GOT3 (cell line): ENCODE data around the gene PLCH1.

Experiments used
- DNase-seq: peaks from one replicate; lab custom pipeline; 2025; ENCODE audit warnings: mixed read lengths; lab: John Stamatoyannopoulos, UW

The PLCH1 gene

DNA sequence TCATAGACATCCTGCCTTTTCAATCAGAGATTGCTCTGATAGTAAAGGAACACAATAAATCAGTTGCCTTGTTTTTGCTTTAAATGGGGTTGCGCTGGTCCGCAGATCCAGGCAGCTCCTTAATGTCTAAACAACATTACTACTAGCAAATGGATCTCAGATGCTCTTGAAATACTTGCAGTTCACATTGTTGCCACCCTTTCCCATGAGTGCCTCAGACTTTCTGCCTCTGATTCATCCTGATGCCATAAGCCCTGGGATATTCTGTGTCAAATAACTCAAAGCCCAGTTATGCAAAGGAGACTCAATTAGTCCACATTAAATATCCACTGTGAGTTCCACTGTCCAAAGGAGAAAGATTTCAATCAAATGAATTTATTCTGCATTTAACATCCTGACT is 196.7 kb downstream of the PLCH1 start:
- no peak for DNase-seq

- no peak for DNase-seq
Observed at GRCh38 chr3:155535098-155535497, 209.8 kb downstream of the PLCH1 start.

- DNase-seq, result no peak
Observed at GRCh38 chr3:155528579-155528978, 216.3 kb downstream of the PLCH1 start.

DNA sequence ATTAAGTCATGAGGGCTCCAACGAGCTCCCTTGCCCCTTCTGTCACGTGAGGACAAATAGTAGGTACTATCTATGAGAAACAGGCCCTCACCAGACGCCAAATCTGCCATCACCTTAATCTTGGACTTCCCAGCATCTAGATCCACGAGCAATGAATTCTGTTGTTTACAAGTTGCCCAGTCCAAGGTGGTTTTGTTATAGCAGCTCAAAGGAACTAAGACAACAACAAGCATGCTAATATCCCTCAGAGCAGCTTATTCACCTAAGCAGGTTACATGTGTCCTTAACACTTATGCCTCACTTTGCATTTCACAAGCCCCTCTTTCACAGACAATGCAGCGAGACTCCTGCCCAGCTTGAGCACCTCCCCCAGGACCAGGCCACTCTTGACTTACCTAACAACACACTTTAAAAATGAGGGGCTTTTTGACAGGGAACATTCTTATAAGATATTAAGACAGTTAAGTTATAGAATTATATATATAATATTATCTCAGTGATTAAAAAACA is 219.5 kb downstream of the PLCH1 start:
- no peak for DNase-seq

GRCh38 chr3:155520463-155520862 is 224.4 kb downstream of the PLCH1 start:
- DNase-seq, result no peak

GRCh38 chr3:155519078-155519477 is 225.8 kb downstream of the PLCH1 start:
- no peak for DNase-seq

DNA sequence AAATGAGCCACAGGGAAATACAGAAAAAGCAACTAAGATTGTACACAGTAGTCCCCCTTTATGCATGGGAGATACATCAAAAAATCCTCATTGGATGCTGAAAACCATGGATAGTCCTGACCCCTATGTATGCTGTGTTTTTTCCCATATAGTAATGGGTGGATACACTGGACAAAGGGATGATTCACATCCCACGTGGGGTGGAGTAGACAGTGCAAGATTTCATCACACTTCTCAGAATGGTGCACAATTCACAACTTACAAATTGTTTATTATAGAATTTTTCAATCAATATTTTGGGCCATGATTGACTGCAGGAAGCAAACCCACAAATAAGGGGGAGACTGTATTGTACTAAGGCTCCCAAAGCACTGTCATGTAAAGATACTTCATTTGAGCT is 227.0 kb downstream of the PLCH1 start:
- no peak for DNase-seq

DNA sequence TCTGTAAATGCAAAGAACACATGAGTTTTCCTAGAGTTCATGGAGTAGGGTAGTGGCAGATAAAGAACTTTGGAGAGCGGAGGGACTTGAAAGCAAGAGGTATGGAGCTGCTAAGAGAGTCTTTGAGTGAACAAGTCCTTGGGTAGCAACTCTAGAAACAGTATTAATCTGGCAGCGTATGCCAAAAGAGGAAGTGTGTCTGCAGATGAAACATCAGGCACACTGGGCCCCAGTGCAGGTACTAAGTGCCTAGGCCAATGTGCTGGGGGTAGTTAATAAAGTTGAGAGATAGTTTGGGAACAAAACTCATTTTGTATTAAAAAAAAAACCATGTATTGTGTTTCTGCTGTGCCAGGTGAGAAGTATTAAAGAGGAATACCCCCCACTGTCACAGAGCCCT is 228.4 kb downstream of the PLCH1 start:
- no peak for DNase-seq

- no peak for DNase-seq
Observed at GRCh38 chr3:155512867-155513261, 232.0 kb downstream of the PLCH1 start.

GRCh38 chr3:155512175-155512866 is 232.6 kb downstream of the PLCH1 start:
- DNase-seq, result no peak

GRCh38 chr3:155504682-155505081 is 240.2 kb downstream of the PLCH1 start:
- no peak for DNase-seq

DNA sequence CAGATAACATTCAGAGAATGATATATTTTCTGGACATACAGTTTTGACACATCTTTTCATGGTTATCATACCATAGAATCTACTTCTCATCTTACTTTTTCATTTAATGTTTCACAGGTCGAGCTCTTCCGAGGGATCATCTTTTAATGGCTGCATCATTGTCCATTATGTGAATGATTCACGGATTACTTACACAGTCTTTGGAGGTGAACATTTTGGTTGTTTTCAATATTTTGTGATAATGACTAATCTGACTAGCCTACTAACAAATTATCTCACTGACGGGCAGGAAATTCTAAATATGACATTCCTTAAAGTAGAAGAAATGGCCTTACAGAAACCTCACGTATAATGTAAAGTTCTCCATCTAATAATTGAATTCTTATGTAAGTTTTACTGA is 242.2 kb downstream of the PLCH1 start:
- DNase-seq, result no peak

DNA sequence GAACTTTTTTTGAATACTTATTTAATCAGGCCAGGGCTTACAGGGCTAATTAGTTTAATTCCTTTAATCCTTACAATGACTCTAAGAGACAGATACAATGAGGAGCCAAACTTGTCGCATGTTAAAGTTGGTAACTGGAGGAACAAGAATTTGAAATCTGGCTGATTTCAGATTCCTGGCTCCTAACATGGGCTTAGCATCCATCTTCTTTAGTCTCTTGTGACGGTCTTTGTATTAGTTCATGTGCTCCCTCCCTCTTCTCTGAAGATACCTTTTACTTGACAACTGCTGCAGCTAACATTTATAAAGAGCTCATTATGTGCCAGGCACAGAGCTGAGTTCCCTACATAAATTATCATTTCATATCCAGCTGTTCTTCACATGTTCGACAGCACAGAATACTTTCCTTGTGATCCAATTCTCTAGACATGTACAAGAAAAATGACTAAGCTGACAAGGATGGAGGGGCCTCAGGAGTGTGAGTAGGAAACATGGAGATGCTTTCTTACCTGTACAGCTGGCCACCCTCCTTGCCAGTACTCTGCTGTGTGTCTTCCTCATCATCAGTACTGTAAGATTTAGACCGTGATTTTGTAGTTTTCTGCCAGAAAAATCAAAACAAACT is 244.6 kb downstream of the PLCH1 start:
- no peak for DNase-seq

DNA sequence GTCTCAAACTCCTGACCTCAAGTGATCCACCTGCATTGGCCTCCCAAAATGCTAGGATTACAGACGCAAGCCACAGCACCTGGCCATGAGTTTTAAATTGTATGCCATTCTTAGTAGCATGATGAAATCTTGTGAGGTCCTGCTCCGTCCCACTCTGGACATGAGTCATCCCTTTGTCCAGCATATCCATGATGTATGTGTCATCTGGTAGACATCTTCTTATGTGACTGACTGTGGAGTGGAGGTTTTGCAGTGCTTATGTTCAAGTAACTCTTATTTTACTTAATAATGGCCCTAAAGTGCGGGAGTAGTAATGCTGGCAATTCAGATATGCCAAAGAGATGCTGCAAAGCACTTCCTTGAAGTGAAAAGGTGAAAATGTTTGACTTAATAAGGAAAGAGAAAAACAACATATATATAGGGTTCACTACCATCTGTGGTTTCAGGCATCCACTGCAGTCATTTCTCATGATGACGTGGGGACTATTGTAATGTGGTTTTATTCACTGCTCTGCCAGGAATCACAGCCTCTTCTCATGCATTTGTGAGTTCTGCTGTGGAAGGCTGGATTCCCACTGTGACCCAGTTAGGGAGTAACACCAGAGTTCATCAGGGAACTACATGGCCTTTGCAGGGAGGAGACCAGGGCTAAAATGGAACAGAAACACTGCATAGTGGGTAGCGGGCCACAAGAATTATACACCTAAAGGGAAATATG is 246.8 kb downstream of the PLCH1 start:
- no peak for DNase-seq

DNA sequence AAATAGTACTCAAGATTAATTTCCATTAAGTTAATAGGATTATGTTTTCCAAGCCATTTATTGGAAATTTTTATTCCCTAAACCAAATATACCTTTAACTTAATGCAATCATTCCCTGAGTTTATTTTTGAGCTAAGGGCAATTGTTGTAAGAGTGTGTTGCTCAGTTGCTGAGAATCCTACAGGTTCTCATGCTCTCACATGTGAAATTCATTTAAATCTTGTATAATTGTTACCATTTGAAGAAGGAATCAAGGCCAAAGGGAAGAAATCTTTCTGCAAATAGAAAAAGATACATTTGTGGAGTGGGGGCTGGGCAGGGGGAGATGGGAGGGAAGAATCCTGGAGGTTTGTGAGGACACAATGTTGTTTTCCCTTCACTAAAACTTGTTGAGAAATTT is 248.7 kb downstream of the PLCH1 start:
- no peak for DNase-seq

DNA sequence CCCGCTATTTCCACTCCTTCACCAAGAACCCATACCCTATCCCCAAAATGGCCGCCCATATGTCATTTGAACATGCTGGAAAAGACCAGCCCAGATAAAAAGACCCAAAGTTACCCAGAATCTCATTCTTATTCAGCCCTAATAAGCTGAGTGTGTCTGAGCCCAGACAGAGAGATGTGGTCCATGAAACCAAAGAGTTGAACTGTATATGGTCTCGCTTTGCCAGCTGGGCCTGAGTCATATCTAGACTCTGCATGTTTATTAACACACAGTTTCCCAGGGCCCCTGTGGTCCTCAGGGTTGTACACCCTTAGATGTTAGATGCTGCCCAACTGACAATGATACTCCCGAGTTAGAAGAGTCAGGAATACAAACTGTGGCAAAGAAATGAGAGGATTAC is 249.5 kb downstream of the PLCH1 start:
- no peak for DNase-seq

DNA sequence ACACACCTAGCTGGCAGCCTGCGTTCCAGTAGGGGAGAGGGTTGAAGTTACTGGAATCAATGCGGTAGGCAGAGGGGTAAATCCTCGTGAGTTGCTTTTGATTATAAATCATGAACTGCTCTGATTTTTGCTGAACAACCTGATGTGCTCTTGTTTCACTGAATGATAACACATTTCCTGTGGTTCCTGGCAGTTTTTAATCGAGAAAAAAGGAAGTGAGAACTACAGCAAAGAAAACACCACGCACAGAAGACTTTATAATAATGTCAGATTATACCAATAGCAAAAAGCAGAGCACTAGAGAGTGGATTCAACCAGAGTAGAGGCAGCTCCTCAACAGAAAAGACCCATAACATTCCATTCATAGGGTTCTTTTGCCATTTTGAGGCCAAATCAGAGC is 250.5 kb downstream of the PLCH1 start:
- DNase-seq, result no peak

DNA sequence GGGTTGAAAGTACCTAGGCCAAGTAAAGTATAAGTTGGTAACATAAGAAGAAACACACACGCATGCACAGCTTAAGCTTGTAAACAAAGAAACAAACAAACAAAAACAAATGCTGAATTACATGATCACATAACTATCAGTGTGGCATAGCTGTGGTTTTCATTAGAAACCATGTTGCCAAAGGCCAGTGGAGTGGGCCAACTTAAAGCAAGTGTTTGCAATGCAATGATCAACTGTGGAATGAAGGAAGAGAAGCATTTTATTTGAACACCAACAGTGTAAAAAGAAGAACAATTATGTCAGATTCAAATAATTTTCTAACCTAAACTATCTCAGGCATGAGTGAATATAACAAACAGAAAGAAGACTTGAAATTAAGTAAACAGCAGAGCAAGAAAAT is 252.0 kb downstream of the PLCH1 start:
- no peak for DNase-seq

GRCh38 chr3:155491696-155492095 is 253.2 kb downstream of the PLCH1 start:
- DNase-seq, result no peak

- no peak for DNase-seq
Observed at GRCh38 chr3:155488671-155489070, 256.2 kb downstream of the PLCH1 start.

DNA sequence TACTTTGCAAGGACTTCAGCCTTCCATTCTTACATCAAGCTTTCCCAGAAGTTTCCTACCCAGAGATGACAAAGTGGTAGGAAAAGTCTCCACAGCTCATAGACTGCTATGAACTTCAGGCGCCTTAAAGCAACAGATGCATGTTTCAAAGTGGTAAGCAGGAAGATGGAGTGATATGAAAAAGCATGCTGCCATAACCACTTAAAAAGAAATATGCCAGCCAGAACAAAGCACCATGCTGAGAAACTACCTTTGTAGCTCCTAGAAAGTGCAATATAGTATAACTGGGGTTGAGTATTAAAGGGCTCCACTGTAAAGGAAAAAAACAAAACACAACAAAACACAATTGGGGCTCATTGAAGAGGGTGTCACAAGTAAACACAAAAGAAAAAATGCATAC is 259.0 kb downstream of the PLCH1 start:
- no peak for DNase-seq

DNA sequence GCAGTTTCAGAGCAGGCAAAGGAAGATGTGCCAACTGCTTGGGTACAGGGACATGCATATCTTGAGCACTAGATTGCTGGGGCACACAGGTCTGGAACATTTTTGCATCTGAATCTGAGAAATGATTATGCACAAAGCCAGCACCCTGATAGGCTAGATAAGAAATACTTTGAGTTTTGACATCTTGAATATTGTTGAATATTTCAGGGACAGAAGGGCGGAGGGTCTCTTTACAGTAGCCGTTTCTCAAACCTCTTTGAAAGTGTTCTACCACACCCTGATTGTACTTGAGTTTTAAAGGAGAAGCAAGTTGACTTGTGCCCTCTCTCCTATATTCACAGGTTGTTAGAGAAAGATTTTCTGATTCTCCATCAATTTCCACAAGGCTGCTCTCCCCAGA is 263.3 kb downstream of the PLCH1 start:
- no peak for DNase-seq

DNA sequence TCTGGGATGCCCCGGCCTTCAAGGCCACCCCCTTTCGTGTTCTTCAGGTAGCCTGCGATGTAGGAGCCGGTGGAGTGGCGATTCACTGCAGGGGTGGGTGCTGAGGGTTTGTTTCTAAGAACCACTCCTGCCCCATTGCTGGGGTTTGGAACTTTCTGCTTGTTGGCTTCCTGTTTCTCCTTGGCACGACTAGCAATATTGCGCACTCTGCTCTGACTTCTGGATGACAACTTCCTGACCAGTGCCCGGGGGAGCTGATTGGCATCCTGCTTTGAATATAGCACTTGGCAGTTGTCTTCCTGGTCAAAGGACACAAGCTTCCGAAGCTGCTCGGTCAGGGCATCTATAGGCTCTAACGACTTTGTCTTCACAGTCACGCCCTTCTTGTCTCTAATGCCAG is 263.8 kb downstream of the PLCH1 start:
- no peak for DNase-seq
